ENCODE measurements around the gene RMND1. TPM values are rescaled to one million over a fixed set of nuclear protein-coding genes. Genes with fewer than 3 reads are reported as not detected.
A peak's percentile ranks its signal among the peaks of the same experiment; 100 is the strongest.

The RMND1 gene
- polyA plus RNA-seq, 2 of the 4 experiments (the other 2 are of a cell fraction) = 11.7 to 13.1 TPM

- 4% methylated on average over 25 of the region's 43 CpGs for WGBS (ENCODE audit: missing lambda C conversion rate)
- Histone ChIP-seq H3K4me1 (no peaks in the 10 kb centered on the region), H3K4me3 (peak overlapping the region; percentile 75), H3K9me3 (no peaks in the 10 kb centered on the region), H3K27ac (peak overlapping the region; percentile 70 to 87), H3K4me2 (peak overlapping the region; percentile 100)
- peak; percentile 15 to 63 for DNase-seq (ENCODE audit: low read depth in 1 of 2, low spot score in 1 of 2)
- TF ChIP-seq E2F6 (IDR thresholded peaks at IDR 0.05; ENCODE audit: borderline replicate concordance, low read depth) = 0 out of 2 replicates have a peak, but pooled peaks have one; percentile 23
- TF ChIP-seq TFCP2L1 (CRISPR knock-in tag; IDR thresholded peaks at IDR 0.05) = no peak
- no peak for TF ChIP-seq PBX3 (IDR thresholded peaks at IDR 0.05)
- no peak for TF ChIP-seq TP53 (CRISPR knock-in tag; IDR thresholded peaks at IDR 0.05)
- no peak for TF ChIP-seq ZFP36 (IDR thresholded peaks at IDR 0.05; ENCODE audit: borderline replicate concordance, partially characterized antibody)
- TF ChIP-seq MAX (IDR thresholded peaks at IDR 0.05) = peak; percentile 34; the same call in 1 of the 2 replicates
- no peak for TF ChIP-seq CTCF (IDR thresholded peaks at IDR 0.05)
- no peak for TF ChIP-seq EHF (CRISPR knock-in tag; IDR thresholded peaks at IDR 0.05)
- ATAC-seq = peak; percentile 65 to 75
- ChIA-PET POLR2A (no interaction called here), CTCF (no interaction called here)
- FAIRE-seq = no peak
Measured at GRCh38 chr6:151494235-151494935, 42.5 kb upstream of the RMND1 start.

- no peak for FAIRE-seq
Measured at GRCh38 chr6:151493804-151494234, 41.9 kb upstream of the RMND1 start, which contains the start of gene CCDC170. CCDC170 (plus strand) TSS chr6:151494017; CDS start chr6:151494129, 112 bp downstream.

More at GRCh38 chr6:151493804-151494234, 41.9 kb upstream of the RMND1 start, which contains the start of gene CCDC170:
- Histone ChIP-seq H3K9me3 (no peaks in the 10 kb centered on the region), H3K4me2 (peak within 1 kb of the TSS; percentile 100), H3K4me1 (no peaks in the 10 kb centered on the region), H3K4me3 (peak within 1 kb of the TSS; percentile 75), H3K27ac (peak within 1 kb of the TSS; percentile 70 to 87)
- TF ChIP-seq BHLHE40 (IDR thresholded peaks at IDR 0.05; ENCODE audit: low read depth, low read length) = no peak
- TF ChIP-seq HMGXB4 (CRISPR knock-in tag; IDR thresholded peaks at IDR 0.05; ENCODE audit: borderline replicate concordance) = no peak
- TF ChIP-seq ZFP36 (IDR thresholded peaks at IDR 0.05; ENCODE audit: borderline replicate concordance, partially characterized antibody) = no peak
- TF ChIP-seq CEBPB (IDR thresholded peaks at IDR 0.05) = no peak
- TF ChIP-seq BCL3 (IDR thresholded peaks at IDR 0.05) = no peak
- no peak for TF ChIP-seq CTCF (IDR thresholded peaks at IDR 0.05)
- TF ChIP-seq EP300 (IDR thresholded peaks at IDR 0.05) = no peak
- TF ChIP-seq JUNB (IDR thresholded peaks at IDR 0.05) = no peak
- TF ChIP-seq ZC3H11A (IDR thresholded peaks at IDR 0.05) = no peak
- no peak for TF ChIP-seq MAZ (IDR thresholded peaks at IDR 0.05; ENCODE audit: borderline replicate concordance, low read depth, low read length)
- TF ChIP-seq SMC3 (IDR thresholded peaks at IDR 0.05) = no peak
- TF ChIP-seq HES2 (IDR thresholded peaks at IDR 0.05) = no peak
- no peak for TF ChIP-seq NR3C1 (IDR thresholded peaks at IDR 0.05)
- TF ChIP-seq PBX3 (IDR thresholded peaks at IDR 0.05) = no peak
- no peak for TF ChIP-seq EHF (CRISPR knock-in tag; IDR thresholded peaks at IDR 0.05)
- ChIA-PET POLR2A (no interaction called here), CTCF (no interaction called here)
- ATAC-seq (peak; percentile 64 to 78), DNase-seq (ENCODE audit: low read depth in 1 of 2, low spot score in 1 of 2) (peak; percentile 13 to 25)
- WGBS (ENCODE audit: missing lambda C conversion rate) = no CpG with 5 or more reads among the region's 58 CpGs
